ENCODE data around the gene ARMS2.

Gene ARMS2

GRCh38 chr10:122458693-122459092, 4.2 kb downstream of the ARMS2 start:
- DNase-seq = no peak
- H3K27ac ChIP-seq (ENCODE audit: low read depth, low read length) = no peak overlapping the region
- peaks cover 34% of the 10 kb centered on the region for H3K27me3 ChIP-seq (ENCODE audit: insufficient read depth, low read length)
- no peak overlapping the region for H4K91ac ChIP-seq (ENCODE audit: low read depth, low read length)
- no peak overlapping the region for H2BK5ac ChIP-seq (ENCODE audit: low read depth, low read length, poor library complexity)
- no peak overlapping the region for H3K23ac ChIP-seq (ENCODE audit: low read length)
- no peak overlapping the region for H3K14ac ChIP-seq (ENCODE audit: low read length)
- no peak overlapping the region for H2BK12ac ChIP-seq (ENCODE audit: low read length)
- no CpG with 5 or more reads among the region's 6 CpGs for WGBS (ENCODE audit: extremely low coverage, insufficient coverage, insufficient read length)
- H4K12ac ChIP-seq (ENCODE audit: low read depth, low read length) = no peak overlapping the region
- H3K9me3 ChIP-seq (ENCODE audit: insufficient read depth, low read depth, low read length) = peaks cover 7% of the 10 kb centered on the region
- H3K79me2 ChIP-seq (ENCODE audit: control insufficient read depth, insufficient read depth, low read length, poor library complexity) = peaks cover 4% of the 10 kb centered on the region
- peaks cover 10% of the 10 kb centered on the region for H3K79me1 ChIP-seq (ENCODE audit: low read length)
- no peak overlapping the region for H3K18ac ChIP-seq (ENCODE audit: low read length)
- peaks cover 0 to 3% of the 10 kb centered on the region in 2 experiments for H3K36me3 ChIP-seq (ENCODE audit: control insufficient read depth in 1 of 2, insufficient read depth in 2 of 2, low read length in 2 of 2)
- no peak overlapping the region for H2AFZ ChIP-seq (ENCODE audit: insufficient read depth, low read length, poor library complexity)
- H2BK120ac ChIP-seq (ENCODE audit: insufficient read depth, low read length, poor library complexity) = no peak overlapping the region
- no peak overlapping the region for H3K9ac ChIP-seq (ENCODE audit: low read length)
- H4K8ac ChIP-seq (ENCODE audit: low read depth, low read length) = no peak overlapping the region
- peaks cover 9 to 18% of the 10 kb centered on the region in 2 experiments for H3K4me1 ChIP-seq (ENCODE audit: control insufficient read depth in 1 of 2, insufficient read depth in 2 of 2, low read length in 2 of 2)
- no peak overlapping the region for H3K4me2 ChIP-seq (ENCODE audit: low read length)
- H3K4ac ChIP-seq (ENCODE audit: low read depth, low read length) = no peak overlapping the region
- no peak overlapping the region for H2AK5ac ChIP-seq (ENCODE audit: low read length)
- H3K4me3 ChIP-seq (ENCODE audit: low read depth, low read length) = no peak overlapping the region

- no peak overlapping the region for H3K18ac ChIP-seq (ENCODE audit: low read length)
- H2BK12ac ChIP-seq (ENCODE audit: low read length) = no peak overlapping the region
- H3K23ac ChIP-seq (ENCODE audit: low read length) = no peak overlapping the region
- H4K12ac ChIP-seq (ENCODE audit: low read depth, low read length) = no peak overlapping the region
- H2AK5ac ChIP-seq (ENCODE audit: low read length) = no peak overlapping the region
- H3K79me2 ChIP-seq (ENCODE audit: control insufficient read depth, insufficient read depth, low read length, poor library complexity) = peaks cover 4% of the 10 kb centered on the region
- no peak overlapping the region for H2BK5ac ChIP-seq (ENCODE audit: low read depth, low read length, poor library complexity)
- WGBS (ENCODE audit: extremely low coverage, insufficient coverage, insufficient read length) = no CpG with 5 or more reads among the region's 14 CpGs
- peaks cover 37% of the 10 kb centered on the region for H3K27me3 ChIP-seq (ENCODE audit: insufficient read depth, low read length)
- DNase-seq = no peak
- H3K4me3 ChIP-seq (ENCODE audit: low read depth, low read length) = no peak overlapping the region
- H3K79me1 ChIP-seq (ENCODE audit: low read length) = peaks cover 10% of the 10 kb centered on the region
- H3K36me3 ChIP-seq (ENCODE audit: control insufficient read depth in 1 of 2, insufficient read depth in 2 of 2, low read length in 2 of 2) = peaks cover 0 to 4% of the 10 kb centered on the region in 2 experiments
- no peak overlapping the region for H4K91ac ChIP-seq (ENCODE audit: low read depth, low read length)
- no peak overlapping the region for H3K9ac ChIP-seq (ENCODE audit: low read length)
- peak overlapping the region; percentile 26 for H3K14ac ChIP-seq (ENCODE audit: low read length)
- peaks cover 10% of the 10 kb centered on the region for H3K9me3 ChIP-seq (ENCODE audit: insufficient read depth, low read depth, low read length)
- H4K8ac ChIP-seq (ENCODE audit: low read depth, low read length) = no peak overlapping the region
- peaks cover 14 to 24% of the 10 kb centered on the region in 2 experiments for H3K4me1 ChIP-seq (ENCODE audit: control insufficient read depth in 1 of 2, insufficient read depth in 2 of 2, low read length in 2 of 2)
- no peak overlapping the region for H3K27ac ChIP-seq (ENCODE audit: low read depth, low read length)
- H3K4me2 ChIP-seq (ENCODE audit: low read length) = no peak overlapping the region
- no peak overlapping the region for H2BK120ac ChIP-seq (ENCODE audit: insufficient read depth, low read length, poor library complexity)
- H2AFZ ChIP-seq (ENCODE audit: insufficient read depth, low read length, poor library complexity) = no peak overlapping the region
- H3K4ac ChIP-seq (ENCODE audit: low read depth, low read length) = no peak overlapping the region
Observed at GRCh38 chr10:122459561-122460273, 5.3 kb downstream of the ARMS2 start.

DNA sequence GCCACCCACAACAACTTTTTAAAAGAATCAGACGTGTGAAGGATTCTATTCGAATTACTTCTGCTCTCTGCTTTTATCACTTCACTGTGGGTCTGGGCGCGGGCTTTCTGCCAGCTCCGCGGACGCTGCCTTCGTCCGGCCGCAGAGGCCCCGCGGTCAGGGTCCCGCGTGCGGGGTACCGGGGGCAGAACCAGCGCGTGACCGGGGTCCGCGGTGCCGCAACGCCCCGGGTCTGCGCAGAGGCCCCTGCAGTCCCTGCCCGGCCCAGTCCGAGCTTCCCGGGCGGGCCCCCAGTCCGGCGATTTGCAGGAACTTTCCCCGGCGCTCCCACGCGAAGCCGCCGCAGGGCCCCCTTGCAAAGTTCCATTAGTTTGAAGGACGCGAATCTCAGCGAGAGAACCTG, 6.4 kb downstream of the ARMS2 start:
- Histone ChIP-seq H3K36me3 (ENCODE audit: control insufficient read depth in 1 of 2, insufficient read depth in 2 of 2, low read length in 2 of 2) (peaks cover 0 to 6% of the 10 kb centered on the region in 2 experiments), H3K18ac (ENCODE audit: low read length) (peak overlapping the region; percentile 17), H4K12ac (ENCODE audit: low read depth, low read length) (peak overlapping the region; percentile 44), H3K14ac (ENCODE audit: low read length) (peak overlapping the region; percentile 80), H3K4me3 (ENCODE audit: low read depth, low read length) (peak overlapping the region; percentile 73), H3K79me2 (ENCODE audit: control insufficient read depth, insufficient read depth, low read length, poor library complexity) (peaks cover 4% of the 10 kb centered on the region), H3K23ac (ENCODE audit: low read length) (no peak overlapping the region), H2BK5ac (ENCODE audit: low read depth, low read length, poor library complexity) (peak overlapping the region; percentile 19), H3K4ac (ENCODE audit: low read depth, low read length) (peak overlapping the region; percentile 28), H3K9me3 (ENCODE audit: insufficient read depth, low read depth, low read length) (peaks cover 10% of the 10 kb centered on the region), H2BK120ac (ENCODE audit: insufficient read depth, low read length, poor library complexity) (peak overlapping the region; percentile 52), H2BK12ac (ENCODE audit: low read length) (peak overlapping the region; percentile 10), H3K79me1 (ENCODE audit: low read length) (peaks cover 10% of the 10 kb centered on the region), H2AK5ac (ENCODE audit: low read length) (no peak overlapping the region), H3K27ac (ENCODE audit: low read depth, low read length) (no peak overlapping the region), H3K9ac (ENCODE audit: low read length) (no peak overlapping the region), H3K4me1 (ENCODE audit: control insufficient read depth in 1 of 2, insufficient read depth in 2 of 2, low read length in 2 of 2) (peaks cover 14 to 24% of the 10 kb centered on the region in 2 experiments), H4K8ac (ENCODE audit: low read depth, low read length) (peak overlapping the region; percentile 78), H2AFZ (ENCODE audit: insufficient read depth, low read length, poor library complexity) (peak overlapping the region; percentile 50), H4K91ac (ENCODE audit: low read depth, low read length) (peak overlapping the region; percentile 84), H3K4me2 (ENCODE audit: low read length) (peak overlapping the region; percentile 67), H3K27me3 (ENCODE audit: insufficient read depth, low read length) (peaks cover 37% of the 10 kb centered on the region)
- no peak for DNase-seq
- WGBS (ENCODE audit: extremely low coverage, insufficient coverage, insufficient read length) = no CpG with 5 or more reads among the region's 40 CpGs

- Histone ChIP-seq H2BK12ac (ENCODE audit: low read length) (peak within 1 kb of the TSS; percentile 46), H3K79me1 (ENCODE audit: low read length) (peaks cover 10% of the 10 kb centered on the region)
- WGBS (ENCODE audit: extremely low coverage, insufficient coverage, insufficient read length) = no CpG with 5 or more reads among the region's 56 CpGs
Observed at GRCh38 chr10:122461367-122461728, 6.9 kb downstream of the ARMS2 start, which contains the start of gene HTRA1. TSS of gene HTRA1 (plus strand) at chr10:122461553. CDS start at chr10:122461653, 100 bp downstream.

More at GRCh38 chr10:122461367-122461728, 6.9 kb downstream of the ARMS2 start, which contains the start of gene HTRA1:
- Histone ChIP-seq H4K8ac (ENCODE audit: low read depth, low read length) (peak within 1 kb of the TSS; percentile 78), H3K4me1 (ENCODE audit: control insufficient read depth in 1 of 2, insufficient read depth in 2 of 2, low read length in 2 of 2) (peaks cover 14 to 24% of the 10 kb centered on the region in 2 experiments), H3K27me3 (ENCODE audit: insufficient read depth, low read length) (peaks cover 37% of the 10 kb centered on the region), H2AFZ (ENCODE audit: insufficient read depth, low read length, poor library complexity) (peak within 1 kb of the TSS; percentile 50), H3K4me2 (ENCODE audit: low read length) (peak within 1 kb of the TSS; percentile 67), H2AK5ac (ENCODE audit: low read length) (no peak within 1 kb of the TSS), H3K27ac (ENCODE audit: low read depth, low read length) (no peak within 1 kb of the TSS), H2BK120ac (ENCODE audit: insufficient read depth, low read length, poor library complexity) (peak within 1 kb of the TSS; percentile 52), H3K4me3 (ENCODE audit: low read depth, low read length) (peak within 1 kb of the TSS; percentile 73), H3K36me3 (ENCODE audit: control insufficient read depth in 1 of 2, insufficient read depth in 2 of 2, low read length in 2 of 2) (peaks cover 0 to 6% of the 10 kb centered on the region in 2 experiments), H3K9me3 (ENCODE audit: insufficient read depth, low read depth, low read length) (peaks cover 10% of the 10 kb centered on the region), H3K9ac (ENCODE audit: low read length) (peak within 1 kb of the TSS; percentile 66), H2BK5ac (ENCODE audit: low read depth, low read length, poor library complexity) (peak within 1 kb of the TSS; percentile 19), H3K79me2 (ENCODE audit: control insufficient read depth, insufficient read depth, low read length, poor library complexity) (peaks cover 4% of the 10 kb centered on the region), H4K91ac (ENCODE audit: low read depth, low read length) (peak within 1 kb of the TSS; percentile 84), H3K23ac (ENCODE audit: low read length) (no peak within 1 kb of the TSS), H4K12ac (ENCODE audit: low read depth, low read length) (peak within 1 kb of the TSS; percentile 44), H3K4ac (ENCODE audit: low read depth, low read length) (peak within 1 kb of the TSS; percentile 28), H3K14ac (ENCODE audit: low read length) (peak within 1 kb of the TSS; percentile 80), H3K18ac (ENCODE audit: low read length) (peak within 1 kb of the TSS; percentile 23)
- peak; percentile 45 to 68 for DNase-seq

Measured in trophoblast cell (in vitro differentiated cells and primary cell).